ENCODE results near the gene FBL.
"Not testable (repeated sequence)": the region's sequence is repeated elsewhere in the genome, so short reads cannot be mapped to it uniquely, and the experiment has no call there.

The FBL gene

DNA sequence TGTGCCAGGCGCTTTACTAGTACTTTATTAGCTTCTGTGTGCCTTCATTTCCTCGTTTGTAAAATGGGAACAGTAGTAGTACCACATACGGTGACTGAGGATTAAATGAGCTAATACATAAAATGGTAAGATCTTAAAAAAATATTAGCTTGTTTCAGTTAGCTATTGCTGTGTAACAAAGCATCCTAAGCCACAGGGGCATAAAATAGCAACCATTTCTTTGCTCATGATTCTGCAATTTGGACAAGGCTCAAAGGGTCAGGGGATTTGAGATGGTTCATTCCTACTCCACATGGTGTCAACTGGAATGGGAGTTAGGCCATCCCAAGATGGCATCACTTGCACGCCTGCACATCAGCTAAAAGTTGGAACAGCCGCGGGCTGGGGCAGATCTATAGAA is 25.5 kb downstream of the FBL start:
- no peak for DNase-seq

GRCh38 chr19:39819786-39820185 is 26.4 kb downstream of the FBL start:
- DNase-seq: no peak

GRCh38 chr19:39818626-39819097 is 27.5 kb downstream of the FBL start:
- no peak for DNase-seq

DNA sequence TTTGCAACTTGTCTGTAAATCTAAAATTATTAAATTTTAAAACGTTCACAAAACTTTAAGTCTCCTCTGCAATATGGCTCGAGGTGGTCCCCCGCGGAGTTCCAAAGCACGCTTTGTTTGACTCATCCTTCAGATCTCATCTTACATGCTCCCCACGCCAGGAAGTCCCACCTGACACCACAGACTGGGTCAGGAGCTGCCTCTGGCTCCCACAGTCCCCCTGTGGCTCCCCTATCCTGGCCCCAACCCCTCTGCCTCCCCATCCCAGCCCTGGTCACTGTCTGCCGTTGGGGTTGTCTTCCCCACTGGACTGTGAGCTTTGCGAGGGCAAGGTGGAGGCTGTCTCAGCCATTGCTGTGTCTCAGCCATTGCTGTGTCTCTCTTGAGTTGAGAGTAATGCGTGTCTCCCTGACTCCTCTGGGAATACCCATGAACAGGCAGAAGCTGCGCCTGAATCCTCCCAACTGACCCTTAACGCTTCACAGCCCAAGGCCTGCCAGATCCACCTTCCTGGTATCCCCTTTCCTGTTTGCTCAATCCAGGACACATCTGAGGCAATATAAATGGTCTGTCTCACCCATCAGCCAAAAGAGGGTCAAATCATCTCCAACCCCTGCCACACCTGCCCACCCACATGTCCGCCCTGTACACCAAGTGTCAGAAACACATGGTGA is 28.2 kb downstream of the FBL start:
- DNase-seq: no peak

GRCh38 chr19:39816287-39817048 is 29.7 kb downstream of the FBL start:
- no peak for DNase-seq

DNA sequence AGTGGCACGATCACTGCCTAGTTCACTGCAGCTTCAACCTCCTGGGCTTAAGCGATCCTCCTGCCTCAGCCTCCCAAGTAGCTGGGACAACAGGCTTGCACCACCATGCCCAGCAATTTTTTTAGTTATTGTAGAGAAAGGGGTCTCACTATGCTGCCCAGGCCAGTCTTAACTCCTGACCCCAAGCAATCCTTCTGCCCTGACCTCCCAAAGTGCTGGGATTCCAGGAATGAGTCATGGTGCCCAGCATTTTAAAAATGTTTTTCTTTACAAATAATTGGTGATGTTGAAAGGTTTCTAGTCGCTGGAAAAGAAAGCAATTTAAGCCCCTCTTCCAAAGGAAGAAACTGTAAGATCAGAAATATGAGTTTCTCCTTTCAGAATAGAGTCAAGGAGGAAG is 31.6 kb downstream of the FBL start:
- no peak for DNase-seq

DNA sequence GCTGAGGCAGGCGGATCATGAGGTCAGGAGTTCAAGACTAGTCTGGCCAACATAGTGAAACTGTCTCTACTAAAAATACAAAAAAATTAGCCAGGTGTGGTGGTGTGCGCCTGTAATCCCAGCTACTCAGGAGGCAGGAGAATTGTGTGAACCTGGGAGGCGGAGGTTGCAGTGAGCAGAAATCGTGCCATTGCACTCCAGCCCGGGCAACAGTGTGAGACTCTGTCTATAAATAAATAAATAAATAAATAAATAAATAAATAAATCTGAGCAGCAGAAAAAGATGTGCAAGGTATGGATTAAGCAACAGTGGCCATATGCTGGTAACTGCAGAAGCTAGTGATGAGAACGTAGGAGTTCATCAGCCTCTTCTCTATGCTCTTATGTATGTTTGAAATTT is 32.1 kb downstream of the FBL start:
- not testable (repeated sequence) for DNase-seq

- no peak for DNase-seq
These were observed 32.8 kb downstream of the FBL start for GRCh38 chr19:39813264-39813993.

DNA sequence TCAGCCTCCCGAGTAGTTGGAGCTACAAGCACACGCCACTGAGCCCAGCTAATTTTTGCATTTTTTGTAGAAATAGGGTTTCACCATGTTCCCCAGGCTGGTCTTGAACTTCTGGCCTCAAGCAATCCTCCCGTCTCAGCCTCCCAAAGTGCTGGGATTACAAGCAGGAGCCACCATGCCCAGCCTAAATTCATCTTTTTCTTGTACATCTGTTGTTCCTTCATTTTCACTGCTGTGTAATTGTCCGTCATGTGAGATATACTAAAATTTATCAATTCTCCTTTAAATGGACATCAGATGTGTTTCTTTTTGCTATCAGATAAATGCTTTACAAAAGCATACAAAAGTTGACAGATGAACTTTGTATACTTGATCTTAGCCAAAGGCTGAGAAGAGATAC is 35.1 kb downstream of the FBL start:
- DNase-seq: no peak

- no peak for DNase-seq
These were observed 35.8 kb downstream of the FBL start for GRCh38 chr19:39810424-39810823.

GRCh38 chr19:39809368-39809767 is 36.8 kb downstream of the FBL start:
- DNase-seq: no peak

GRCh38 chr19:39808688-39809087 is 37.5 kb downstream of the FBL start:
- DNase-seq: not testable (repeated sequence)

- no peak for DNase-seq
These were observed 38.3 kb downstream of the FBL start for GRCh38 chr19:39807846-39808364.

GRCh38 chr19:39805104-39805503 is 41.1 kb downstream of the FBL start:
- DNase-seq: no peak

DNA sequence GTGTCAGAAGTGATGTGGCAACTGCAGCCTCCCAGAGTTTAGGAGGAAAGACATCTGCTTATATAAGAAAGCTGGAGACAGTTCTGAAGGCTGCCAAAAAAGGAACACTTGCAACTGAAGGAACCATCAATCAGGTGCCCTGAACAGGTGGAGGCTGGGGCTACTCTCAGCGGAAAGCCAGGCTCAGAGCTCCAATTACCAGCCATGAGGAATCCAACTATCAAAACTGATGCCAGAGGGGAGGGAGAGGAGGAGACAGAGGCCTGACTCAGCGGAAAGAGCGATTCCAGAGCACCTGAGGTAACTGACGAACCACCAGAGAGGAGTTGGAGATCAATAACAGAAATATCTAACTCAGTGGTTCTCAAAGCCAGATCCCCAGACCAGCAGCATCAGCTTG is 43.2 kb downstream of the FBL start:
- DNase-seq: no peak

DNA sequence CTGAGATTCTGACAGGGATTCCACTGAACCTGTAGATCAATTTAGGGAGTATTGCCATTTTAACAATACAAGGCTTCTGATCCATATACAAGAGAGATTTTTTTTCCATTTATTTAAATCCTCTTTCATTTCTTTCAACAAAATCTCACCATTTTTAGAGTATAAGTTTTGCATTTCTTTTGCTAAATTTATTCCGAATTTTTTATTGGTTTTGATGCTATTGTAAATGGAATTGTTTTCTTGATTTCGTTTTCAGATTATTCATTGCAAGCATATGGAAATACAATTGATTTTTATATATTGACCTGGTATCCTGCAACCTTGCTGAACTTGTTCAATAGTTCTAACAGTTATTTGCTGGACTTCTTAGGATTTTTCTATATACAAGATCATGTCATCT is 49.1 kb downstream of the FBL start:
- DNase-seq: no peak

DNA sequence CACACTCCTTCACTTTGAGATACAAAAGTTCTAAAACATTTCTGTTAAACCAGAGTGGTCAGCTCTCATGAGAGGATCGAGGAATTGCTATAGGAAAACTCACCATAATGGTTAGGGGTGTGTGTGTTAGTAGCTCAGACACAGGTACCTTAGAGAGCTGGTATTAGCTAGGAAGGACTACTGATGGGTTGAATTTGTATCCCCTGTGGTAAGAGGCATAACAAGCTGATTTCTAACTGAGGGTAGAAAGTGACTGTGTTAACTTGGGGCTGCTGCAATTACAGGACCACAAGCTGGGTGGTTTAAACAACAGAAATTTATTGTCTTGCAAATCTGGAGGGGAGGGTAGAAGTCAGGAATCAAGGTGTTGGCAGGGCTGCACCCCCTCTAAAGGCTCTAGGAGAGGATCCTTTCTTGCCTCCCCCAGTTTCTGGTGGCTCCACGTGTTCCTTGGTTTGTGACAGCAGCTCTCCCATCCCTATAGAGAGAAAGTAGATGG is 50.1 kb downstream of the FBL start:
- no peak for DNase-seq

DNA sequence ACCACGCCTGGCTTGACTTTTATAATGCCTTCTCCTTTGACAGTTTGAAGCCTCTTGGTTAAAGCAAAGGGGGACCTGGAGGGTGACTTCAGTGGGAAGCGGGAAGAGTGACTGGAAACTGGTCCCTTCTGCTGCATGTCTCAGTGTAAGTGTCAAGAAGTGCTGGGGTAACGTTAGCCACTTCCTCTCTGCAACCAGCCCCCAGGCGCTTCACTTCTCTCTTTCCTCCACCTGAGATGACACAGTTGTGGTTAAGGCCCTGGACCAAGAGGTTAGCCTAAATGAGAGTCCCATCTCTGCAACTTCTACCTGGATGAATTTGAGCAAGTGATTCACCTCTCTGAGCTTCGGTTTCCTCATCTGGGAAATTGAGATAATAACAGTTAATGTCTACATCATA is 51.2 kb downstream of the FBL start:
- DNase-seq: no peak

DNA sequence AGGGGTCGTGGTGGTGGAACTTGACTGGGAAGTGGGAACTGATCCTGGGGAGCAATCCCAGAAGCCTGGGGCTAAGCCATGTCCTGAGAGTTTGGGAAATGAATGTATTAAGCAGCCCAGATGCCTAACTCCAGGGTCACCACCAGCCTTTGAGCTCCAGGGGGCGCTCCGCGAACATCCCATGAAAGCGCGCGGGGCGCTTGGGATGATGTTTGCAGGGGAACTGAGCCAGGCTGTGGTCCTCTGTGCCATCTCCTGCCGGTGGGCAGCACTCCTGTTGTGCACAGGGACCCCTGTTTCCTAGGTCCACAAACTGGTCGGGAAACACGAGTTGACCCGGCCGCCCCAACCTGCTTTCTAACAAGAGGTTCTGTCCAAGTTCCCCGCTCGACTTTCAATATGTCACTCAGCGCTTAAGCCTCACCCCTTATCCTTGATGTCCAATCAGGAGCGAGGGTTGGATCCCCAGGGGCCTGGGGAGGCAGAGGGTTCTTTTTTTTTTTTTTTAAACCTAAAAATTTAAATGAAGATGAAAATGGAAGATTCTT is 53.1 kb downstream of the FBL start:
- peak; percentile 75 to 77 for DNase-seq

DNA sequence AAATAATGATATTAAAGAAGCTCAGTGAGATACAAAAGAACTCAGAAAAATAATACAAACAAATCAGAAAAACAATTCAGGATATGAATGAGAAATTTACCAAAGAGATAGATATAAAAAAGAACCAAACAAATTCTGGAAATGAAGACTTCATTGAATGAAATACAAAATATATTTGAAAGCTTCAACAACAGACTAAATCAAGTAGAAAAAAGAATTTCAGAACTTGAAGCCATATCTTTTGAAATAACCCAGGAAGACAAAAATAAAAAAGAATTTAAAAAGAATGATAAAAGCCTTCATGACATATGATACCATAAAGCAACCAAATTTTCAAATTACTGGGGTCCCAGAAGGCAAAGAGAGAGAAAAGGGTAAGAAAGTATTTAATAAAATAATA is 57.9 kb downstream of the FBL start:
- no peak for DNase-seq
